ENCODE results near the gene RWDD1.

The RWDD1 gene

GRCh38 chr6:116629563-116629981 lies 58.3 kb downstream of the RWDD1 start:
- Histone ChIP-seq H2AK5ac (ENCODE audit: low read depth, low read length) (no peak overlapping the region), H4K91ac (ENCODE audit: low read depth, low read length, poor library complexity) (no peak overlapping the region), H3K14ac (ENCODE audit: low read length) (no peak overlapping the region), H3K27ac (replicated peaks; ENCODE audit: low read length) (no peak overlapping the region), H3K79me1 (ENCODE audit: low read depth, low read length) (no peaks in the 10 kb centered on the region), H2AFZ (ENCODE audit: low read length) (no peak overlapping the region), H3K4me3 (ENCODE audit: low read length in 2 of 2) (no peak overlapping the region), H3K36me3 (replicated peaks in 1 of 2; ENCODE audit: control insufficient read depth in 2 of 2, insufficient read depth in 2 of 2, low read length in 2 of 2) (peaks cover 0 to 24% of the 10 kb centered on the region in 2 donors), H2BK5ac (ENCODE audit: low read length) (no peak overlapping the region), H3K4me1 (ENCODE audit: control insufficient read depth in 2 of 2, insufficient read depth in 1 of 2, low read depth in 1 of 2, low read length in 2 of 2) (no peaks in the 10 kb centered on the region), H2BK15ac (ENCODE audit: low read length) (no peak overlapping the region), H3K4me2 (ENCODE audit: insufficient read depth, low read length, poor library complexity, severe bottlenecking) (no peak overlapping the region), H3K4ac (ENCODE audit: low read length) (no peak overlapping the region), H2BK12ac (ENCODE audit: low read length) (no peak overlapping the region), H3K23ac (ENCODE audit: low read depth, low read length, poor library complexity) (no peak overlapping the region), H3K18ac (ENCODE audit: low read length) (no peak overlapping the region), H3K27me3 (ENCODE audit: control insufficient read depth in 3 of 3, insufficient read depth in 3 of 3, low read depth in 1 of 3, low read length in 3 of 3) (no peaks in the 10 kb centered on the region), H4K8ac (ENCODE audit: low read depth, low read length) (no peak overlapping the region), H2BK120ac (ENCODE audit: low read depth, low read length) (no peak overlapping the region), H3K9ac (ENCODE audit: low read depth, low read length, poor library complexity) (no peak overlapping the region), H3K9me3 (replicated peaks in 1 of 2; ENCODE audit: control insufficient read depth in 2 of 2, insufficient read depth in 1 of 2, low read depth in 1 of 2, low read length in 2 of 2) (no peaks in the 10 kb centered on the region)
- DNase-seq (ENCODE audit: low spot score): no peak
- no CpG with 5 or more reads among the region's 5 CpGs for WGBS, 2 donors (ENCODE audit: extremely low coverage in 2 of 2, insufficient read length in 2 of 2, insufficient replicate concordance in 1 of 2)

- no peak overlapping the region for H2AFZ ChIP-seq (ENCODE audit: low read length)
- no peak overlapping the region for H3K4me3 ChIP-seq (ENCODE audit: low read length in 2 of 2)
- H3K4me2 ChIP-seq (ENCODE audit: insufficient read depth, low read length, poor library complexity, severe bottlenecking): no peak overlapping the region
- no peak overlapping the region for H3K23ac ChIP-seq (ENCODE audit: low read depth, low read length, poor library complexity)
- H2BK120ac ChIP-seq (ENCODE audit: low read depth, low read length): no peak overlapping the region
- no peaks in the 10 kb centered on the region for H3K27me3 ChIP-seq (ENCODE audit: control insufficient read depth in 3 of 3, insufficient read depth in 3 of 3, low read depth in 1 of 3, low read length in 3 of 3)
- no peak overlapping the region for H3K4ac ChIP-seq (ENCODE audit: low read length)
- H2AK5ac ChIP-seq (ENCODE audit: low read depth, low read length): no peak overlapping the region
- DNase-seq (ENCODE audit: low spot score): no peak
- no peak overlapping the region for H4K8ac ChIP-seq (ENCODE audit: low read depth, low read length)
- H2BK5ac ChIP-seq (ENCODE audit: low read length): no peak overlapping the region
- H3K9me3 ChIP-seq (replicated peaks in 1 of 2; ENCODE audit: control insufficient read depth in 2 of 2, insufficient read depth in 1 of 2, low read depth in 1 of 2, low read length in 2 of 2): no peaks in the 10 kb centered on the region
- no peak overlapping the region for H3K9ac ChIP-seq (ENCODE audit: low read depth, low read length, poor library complexity)
- no peak overlapping the region for H3K27ac ChIP-seq (replicated peaks; ENCODE audit: low read length)
- no peak overlapping the region for H2BK12ac ChIP-seq (ENCODE audit: low read length)
- H3K36me3 ChIP-seq (replicated peaks in 1 of 2; ENCODE audit: control insufficient read depth in 2 of 2, insufficient read depth in 2 of 2, low read length in 2 of 2): peaks cover 0 to 38% of the 10 kb centered on the region in 2 donors
- no peak overlapping the region for H3K14ac ChIP-seq (ENCODE audit: low read length)
- WGBS, 2 donors (ENCODE audit: extremely low coverage in 2 of 2, insufficient read length in 2 of 2, insufficient replicate concordance in 1 of 2): no CpG with 5 or more reads among the region's 5 CpGs
- H3K4me1 ChIP-seq (ENCODE audit: control insufficient read depth in 2 of 2, insufficient read depth in 1 of 2, low read depth in 1 of 2, low read length in 2 of 2): no peaks in the 10 kb centered on the region
- no peaks in the 10 kb centered on the region for H3K79me1 ChIP-seq (ENCODE audit: low read depth, low read length)
- H4K91ac ChIP-seq (ENCODE audit: low read depth, low read length, poor library complexity): no peak overlapping the region
- H3K18ac ChIP-seq (ENCODE audit: low read length): no peak overlapping the region
- no peak overlapping the region for H2BK15ac ChIP-seq (ENCODE audit: low read length)
These were observed 60.2 kb downstream of the RWDD1 start for GRCh38 chr6:116631379-116631990.

- H3K14ac ChIP-seq (ENCODE audit: low read length): no peak overlapping the region
- H2BK12ac ChIP-seq (ENCODE audit: low read length): no peak overlapping the region
- H3K4ac ChIP-seq (ENCODE audit: low read length): no peak overlapping the region
- H3K23ac ChIP-seq (ENCODE audit: low read depth, low read length, poor library complexity): no peak overlapping the region
- no peak overlapping the region for H4K91ac ChIP-seq (ENCODE audit: low read depth, low read length, poor library complexity)
- no peak overlapping the region for H2BK15ac ChIP-seq (ENCODE audit: low read length)
- H3K27ac ChIP-seq (replicated peaks; ENCODE audit: low read length): no peak overlapping the region
- no peak overlapping the region for H4K8ac ChIP-seq (ENCODE audit: low read depth, low read length)
- H3K18ac ChIP-seq (ENCODE audit: low read length): no peak overlapping the region
- no peaks in the 10 kb centered on the region for H3K27me3 ChIP-seq (ENCODE audit: control insufficient read depth in 3 of 3, insufficient read depth in 3 of 3, low read depth in 1 of 3, low read length in 3 of 3)
- no peaks in the 10 kb centered on the region for H3K4me1 ChIP-seq (ENCODE audit: control insufficient read depth in 2 of 2, insufficient read depth in 1 of 2, low read depth in 1 of 2, low read length in 2 of 2)
- H3K36me3 ChIP-seq (replicated peaks in 1 of 2; ENCODE audit: control insufficient read depth in 2 of 2, insufficient read depth in 2 of 2, low read length in 2 of 2): peaks cover 0 to 52% of the 10 kb centered on the region in 2 donors
- no CpG with 5 or more reads among the region's 2 CpGs for WGBS, 2 donors (ENCODE audit: extremely low coverage in 2 of 2, insufficient read length in 2 of 2, insufficient replicate concordance in 1 of 2)
- no peak for DNase-seq (ENCODE audit: low spot score)
- no peak overlapping the region for H2AFZ ChIP-seq (ENCODE audit: low read length)
- H3K4me3 ChIP-seq (ENCODE audit: low read length in 2 of 2): no peak overlapping the region
- H2BK5ac ChIP-seq (ENCODE audit: low read length): no peak overlapping the region
- H2AK5ac ChIP-seq (ENCODE audit: low read depth, low read length): no peak overlapping the region
- no peaks in the 10 kb centered on the region for H3K79me1 ChIP-seq (ENCODE audit: low read depth, low read length)
- H3K4me2 ChIP-seq (ENCODE audit: insufficient read depth, low read length, poor library complexity, severe bottlenecking): no peak overlapping the region
- peaks cover 0 to 6% of the 10 kb centered on the region in 2 donors for H3K9me3 ChIP-seq (replicated peaks in 1 of 2; ENCODE audit: control insufficient read depth in 2 of 2, insufficient read depth in 1 of 2, low read depth in 1 of 2, low read length in 2 of 2)
- no peak overlapping the region for H2BK120ac ChIP-seq (ENCODE audit: low read depth, low read length)
- no peak overlapping the region for H3K9ac ChIP-seq (ENCODE audit: low read depth, low read length, poor library complexity)
These were observed 62.4 kb downstream of the RWDD1 start for GRCh38 chr6:116633685-116634084.
